Liver (tissue), 9 donors: Measurements from ENCODE around the gene PTPRN2. TPM values are rescaled to one million over a fixed set of nuclear protein-coding genes. Genes with fewer than 3 reads are reported as not detected.

ENCODE experiments used
- DNase-seq: peaks from one replicate; pipeline ENCODE4 v3.0.0-alpha.2; 2017; ENCODE audit warnings: low spot score
- H3K27ac ChIP-seq, 2 donors: one replicate each; pipeline ENCODE4 v1.7.0; 2013; ENCODE audit warnings: inconsistent platforms in 2 of 2, low read length in 2 of 2, control low read depth in 1 of 2, low read depth in 1 of 2, mild to moderate bottlenecking in 1 of 2
- H3K27me3 ChIP-seq, 4 donors: one replicate each; pipeline versions ENCODE4 v1.6.1 to v1.7.0; 2013; ENCODE audit warnings: low read length in 3 of 4, inconsistent platforms in 1 of 4, mild to moderate bottlenecking in 1 of 4, moderate library complexity in 1 of 4; ENCODE audit not compliant: control insufficient read depth in 4 of 4, insufficient read depth in 4 of 4
- H3K36me3 ChIP-seq, 4 donors: one replicate each; pipeline versions ENCODE4 v1.6.1 to v1.7.0; 2013; ENCODE audit warnings: low read length in 3 of 4, mild to moderate bottlenecking in 3 of 4, low read depth in 1 of 4, moderate library complexity in 1 of 4; ENCODE audit not compliant: control insufficient read depth in 4 of 4, insufficient read depth in 3 of 4
- H3K4me1 ChIP-seq, 4 donors: one replicate each; pipeline versions ENCODE4 v1.6.1 to v1.7.0; 2013; ENCODE audit warnings: low read length in 3 of 4, mild to moderate bottlenecking in 3 of 4, moderate library complexity in 1 of 4; ENCODE audit not compliant: control insufficient read depth in 4 of 4, insufficient read depth in 4 of 4
- H3K4me3 ChIP-seq, 3 donors: one replicate each; pipeline versions ENCODE4 v1.6.1 to v1.7.0; 2013; ENCODE audit warnings: low read length in 3 of 3, control low read depth in 1 of 3, low read depth in 1 of 3, mild to moderate bottlenecking in 1 of 3
- H3K9ac ChIP-seq, 2 donors: one replicate each; pipeline ENCODE4 v1.7.0; 2013; ENCODE audit warnings: low read length in 2 of 2, mild to moderate bottlenecking in 2 of 2, moderate library complexity in 2 of 2, control low read depth in 1 of 2, low read depth in 1 of 2
- H3K9me3 ChIP-seq, 4 donors: one replicate each; pipeline versions ENCODE4 v1.6.1 to v1.7.0; 2013; ENCODE audit warnings: low read length in 3 of 4; ENCODE audit not compliant: control insufficient read depth in 4 of 4
- EGR1 ChIP-seq, 2 donors: IDR thresholded peaks; 2 replicates each; pipeline ENCODE4 v1.6.1; 2016 to 2018; ENCODE audit warnings: antibody characterized with exemption in 2 of 2, low read depth in 2 of 2
- FOXA1 ChIP-seq: IDR thresholded peaks from 2 replicates; pipeline ENCODE4 v1.6.1; 2016; ENCODE audit warnings: antibody characterized with exemption
- FOXA2 ChIP-seq: IDR thresholded peaks from 2 replicates; pipeline ENCODE4 v1.6.1; 2016; ENCODE audit warnings: antibody characterized with exemption
- GABPA ChIP-seq, 2 donors: IDR thresholded peaks in 1 of 2; conservative IDR thresholded peaks in 1 of 2; 2 replicates each; pipeline ENCODE4 v1.6.1; 2016; ENCODE audit warnings: antibody characterized with exemption in 2 of 2, mild to moderate bottlenecking in 1 of 2, moderate library complexity in 1 of 2
- HNF4A ChIP-seq, 2 donors: conservative IDR thresholded peaks; 2 replicates each; pipeline ENCODE4 v1.6.1; 2016; ENCODE audit warnings: antibody characterized with exemption in 2 of 2, mild to moderate bottlenecking in 2 of 2
- HNF4G ChIP-seq: IDR thresholded peaks from 2 replicates; pipeline ENCODE4 v1.6.1; 2016; ENCODE audit warnings: antibody characterized with exemption
- JUND ChIP-seq, 2 donors: IDR thresholded peaks; 2 replicates each; pipeline ENCODE4 v1.6.1; 2016; ENCODE audit warnings: antibody characterized with exemption in 2 of 2
- NR2F2 ChIP-seq: IDR thresholded peaks from 2 replicates; pipeline ENCODE4 v1.6.1; 2016; ENCODE audit warnings: antibody characterized with exemption
- RAD21 ChIP-seq, 2 donors: IDR thresholded peaks; 2 replicates each; pipeline ENCODE4 v1.6.1; 2016; ENCODE audit warnings: antibody characterized with exemption in 2 of 2, mild to moderate bottlenecking in 2 of 2
- RXRA ChIP-seq, 2 donors: IDR thresholded peaks; 2 replicates each; pipeline ENCODE4 v1.6.1; 2017 to 2018; ENCODE audit warnings: antibody characterized with exemption in 2 of 2, mild to moderate bottlenecking in 1 of 2
- SP1 ChIP-seq: IDR thresholded peaks from 2 replicates; pipeline ENCODE4 v1.6.1; 2018; ENCODE audit warnings: antibody characterized with exemption, mild to moderate bottlenecking
- TAF1 ChIP-seq: conservative IDR thresholded peaks from 2 replicates; pipeline ENCODE4 v1.6.1; 2016; ENCODE audit warnings: antibody characterized with exemption, mild to moderate bottlenecking
- YY1 ChIP-seq: IDR thresholded peaks from 2 replicates; pipeline ENCODE4 v1.6.1; 2016; ENCODE audit warnings: antibody characterized with exemption, mild to moderate bottlenecking
- WGBS: extraction: QIAGEN DNeasy Blood & Tissue Kit; methylation state at CpG from one replicate; pipeline ENCODE4 v1.1.7; 2013; 5-methylcytosine and 5-hydroxymethylcytosine counted together
- polyA plus RNA-seq, 2 donors: library from polyadenylated mRNA; stranded (reverse) in 1 of 2; unstranded in 1 of 2; fragments of 200-250 nt in 1 of 2; fragments of >200 nt in 1 of 2; fragmentation: Nextera tagmentation in 1 of 2; extraction: Ambion mirVana in 1 of 2; gene quantifications; one replicate each; pipeline versions ENCODE4 v1.2.1 to v1.2.3, GENCODE V29; 2013 to 2015
- total RNA-seq, 2 donors: library from RNA; depleted of rRNA; stranded (reverse); fragments of >200 nt; gene quantifications; one replicate each; pipeline ENCODE4 v1.2.3, GENCODE V29; 2014
- TF ChIP-seq, protein P1 (sequence below): IDR thresholded peaks from 2 replicates; pipeline ENCODE4 v1.6.1; 2016; ENCODE audit warnings: antibody characterized with exemption
- TF ChIP-seq, protein P2 (sequence below): IDR thresholded peaks from 2 replicates; pipeline ENCODE4 v1.6.1; 2016; ENCODE audit warnings: antibody characterized with exemption, mild to moderate bottlenecking
- TF ChIP-seq, protein P3 (sequence below): IDR thresholded peaks from 2 replicates; pipeline ENCODE4 v1.6.1; 2016; ENCODE audit warnings: antibody characterized with exemption
- TF ChIP-seq, protein P4 (sequence below): fragments of 150-350 bp; IDR thresholded peaks from 2 replicates; pipeline ENCODE4 v1.5.1; 2017; ENCODE audit warnings: improper control_type of control experiment, low read depth, low read length; ENCODE audit not compliant: missing input control
- TF ChIP-seq, protein P5 (sequence below): IDR thresholded peaks from 2 replicates; pipeline ENCODE4 v1.6.1; 2016; ENCODE audit warnings: antibody characterized with exemption
- donor health status: healthy.
- donor health status: healthy.
- donor health status: healthy.
- donor health status: healthy.
- donor health status: healthy.

PTPRN2 gene
- total and polyA plus RNA-seq, 4 donors = 0.75 to 1.9 (median 1.1) TPM

DNA sequence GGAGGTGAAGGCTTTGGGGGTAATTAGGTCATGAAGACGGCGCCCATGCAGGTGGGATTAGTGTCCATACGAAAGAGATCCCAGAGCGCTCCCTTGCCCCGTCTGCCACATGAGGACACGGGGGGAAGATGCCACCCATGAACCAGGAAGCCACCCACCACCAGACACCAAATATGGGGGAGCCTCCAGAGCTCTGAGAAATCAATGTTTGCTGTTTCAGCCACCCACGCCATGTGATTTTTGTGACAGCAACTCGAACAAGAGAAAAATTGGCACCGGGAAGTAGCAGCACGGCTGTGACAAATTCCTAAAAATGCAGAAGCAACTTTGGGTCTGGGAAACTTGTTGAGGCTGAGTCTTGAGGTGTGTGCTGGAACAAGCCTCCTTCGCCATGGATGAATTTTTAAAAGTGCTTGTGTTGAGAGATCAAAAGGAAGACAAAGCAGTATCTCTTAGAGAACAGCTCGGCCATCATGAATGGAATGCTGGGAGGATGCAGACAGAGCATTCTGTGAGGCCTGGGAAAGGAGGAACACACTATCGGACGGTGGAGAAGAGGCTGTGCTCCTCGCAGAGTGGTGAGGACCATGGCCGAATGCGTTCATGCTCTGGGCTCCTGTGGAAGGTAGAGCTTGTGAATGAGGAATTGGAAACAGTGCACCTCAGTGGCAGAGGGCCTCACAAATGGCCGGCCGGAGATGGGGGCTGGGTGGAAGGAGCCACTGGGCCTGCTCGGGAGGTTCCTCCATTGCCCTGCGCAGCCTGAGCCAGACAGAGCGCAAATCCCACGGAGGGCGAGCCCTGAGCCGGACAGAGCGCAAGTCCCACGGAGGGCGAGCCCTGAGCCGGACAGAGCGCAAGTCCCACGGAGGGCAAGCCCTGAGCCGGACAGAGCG, 277.5 kb downstream of the PTPRN2 start:
- H3K9ac ChIP-seq = no peak overlapping the region
- H3K9me3 ChIP-seq = peaks cover 2 to 8% (median 7%) of the 10 kb centered on the region in 4 donors
- WGBS = 91% methylated on average over 30 of the region's 33 CpGs
- H3K4me1 ChIP-seq = no peaks in the 10 kb centered on the region
- no peaks in the 10 kb centered on the region for H3K36me3 ChIP-seq
- H3K27ac ChIP-seq = no peak overlapping the region
- H3K4me3 ChIP-seq = no peak overlapping the region
- no peaks in the 10 kb centered on the region for H3K27me3 ChIP-seq
- TF ChIP-seq, protein P1, sequence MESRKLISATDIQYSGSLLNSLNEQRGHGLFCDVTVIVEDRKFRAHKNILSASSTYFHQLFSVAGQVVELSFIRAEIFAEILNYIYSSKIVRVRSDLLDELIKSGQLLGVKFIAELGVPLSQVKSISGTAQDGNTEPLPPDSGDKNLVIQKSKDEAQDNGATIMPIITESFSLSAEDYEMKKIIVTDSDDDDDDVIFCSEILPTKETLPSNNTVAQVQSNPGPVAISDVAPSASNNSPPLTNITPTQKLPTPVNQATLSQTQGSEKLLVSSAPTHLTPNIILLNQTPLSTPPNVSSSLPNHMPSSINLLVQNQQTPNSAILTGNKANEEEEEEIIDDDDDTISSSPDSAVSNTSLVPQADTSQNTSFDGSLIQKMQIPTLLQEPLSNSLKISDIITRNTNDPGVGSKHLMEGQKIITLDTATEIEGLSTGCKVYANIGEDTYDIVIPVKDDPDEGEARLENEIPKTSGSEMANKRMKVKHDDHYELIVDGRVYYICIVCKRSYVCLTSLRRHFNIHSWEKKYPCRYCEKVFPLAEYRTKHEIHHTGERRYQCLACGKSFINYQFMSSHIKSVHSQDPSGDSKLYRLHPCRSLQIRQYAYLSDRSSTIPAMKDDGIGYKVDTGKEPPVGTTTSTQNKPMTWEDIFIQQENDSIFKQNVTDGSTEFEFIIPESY = no peak
- no peak for TF ChIP-seq EGR1 (IDR thresholded peaks at IDR 0.05; ENCODE audit: low read depth in 2 of 2)
- no peak for TF ChIP-seq FOXA2
- TF ChIP-seq YY1 = no peak
- TF ChIP-seq, protein P2, sequence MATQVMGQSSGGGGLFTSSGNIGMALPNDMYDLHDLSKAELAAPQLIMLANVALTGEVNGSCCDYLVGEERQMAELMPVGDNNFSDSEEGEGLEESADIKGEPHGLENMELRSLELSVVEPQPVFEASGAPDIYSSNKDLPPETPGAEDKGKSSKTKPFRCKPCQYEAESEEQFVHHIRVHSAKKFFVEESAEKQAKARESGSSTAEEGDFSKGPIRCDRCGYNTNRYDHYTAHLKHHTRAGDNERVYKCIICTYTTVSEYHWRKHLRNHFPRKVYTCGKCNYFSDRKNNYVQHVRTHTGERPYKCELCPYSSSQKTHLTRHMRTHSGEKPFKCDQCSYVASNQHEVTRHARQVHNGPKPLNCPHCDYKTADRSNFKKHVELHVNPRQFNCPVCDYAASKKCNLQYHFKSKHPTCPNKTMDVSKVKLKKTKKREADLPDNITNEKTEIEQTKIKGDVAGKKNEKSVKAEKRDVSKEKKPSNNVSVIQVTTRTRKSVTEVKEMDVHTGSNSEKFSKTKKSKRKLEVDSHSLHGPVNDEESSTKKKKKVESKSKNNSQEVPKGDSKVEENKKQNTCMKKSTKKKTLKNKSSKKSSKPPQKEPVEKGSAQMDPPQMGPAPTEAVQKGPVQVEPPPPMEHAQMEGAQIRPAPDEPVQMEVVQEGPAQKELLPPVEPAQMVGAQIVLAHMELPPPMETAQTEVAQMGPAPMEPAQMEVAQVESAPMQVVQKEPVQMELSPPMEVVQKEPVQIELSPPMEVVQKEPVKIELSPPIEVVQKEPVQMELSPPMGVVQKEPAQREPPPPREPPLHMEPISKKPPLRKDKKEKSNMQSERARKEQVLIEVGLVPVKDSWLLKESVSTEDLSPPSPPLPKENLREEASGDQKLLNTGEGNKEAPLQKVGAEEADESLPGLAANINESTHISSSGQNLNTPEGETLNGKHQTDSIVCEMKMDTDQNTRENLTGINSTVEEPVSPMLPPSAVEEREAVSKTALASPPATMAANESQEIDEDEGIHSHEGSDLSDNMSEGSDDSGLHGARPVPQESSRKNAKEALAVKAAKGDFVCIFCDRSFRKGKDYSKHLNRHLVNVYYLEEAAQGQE = no peak
- no peak for TF ChIP-seq JUND (IDR thresholded peaks at IDR 0.05)
- no peak for TF ChIP-seq HNF4G
- TF ChIP-seq RXRA (IDR thresholded peaks at IDR 0.05) = no peak
- no peak for TF ChIP-seq TAF1
- TF ChIP-seq SP1 = no peak
- TF ChIP-seq, protein P3, sequence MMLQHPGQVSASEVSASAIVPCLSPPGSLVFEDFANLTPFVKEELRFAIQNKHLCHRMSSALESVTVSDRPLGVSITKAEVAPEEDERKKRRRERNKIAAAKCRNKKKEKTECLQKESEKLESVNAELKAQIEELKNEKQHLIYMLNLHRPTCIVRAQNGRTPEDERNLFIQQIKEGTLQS = no peak
- TF ChIP-seq NR2F2 = no peak
- TF ChIP-seq RAD21 (IDR thresholded peaks at IDR 0.05) = no peak
- TF ChIP-seq, protein P4, sequence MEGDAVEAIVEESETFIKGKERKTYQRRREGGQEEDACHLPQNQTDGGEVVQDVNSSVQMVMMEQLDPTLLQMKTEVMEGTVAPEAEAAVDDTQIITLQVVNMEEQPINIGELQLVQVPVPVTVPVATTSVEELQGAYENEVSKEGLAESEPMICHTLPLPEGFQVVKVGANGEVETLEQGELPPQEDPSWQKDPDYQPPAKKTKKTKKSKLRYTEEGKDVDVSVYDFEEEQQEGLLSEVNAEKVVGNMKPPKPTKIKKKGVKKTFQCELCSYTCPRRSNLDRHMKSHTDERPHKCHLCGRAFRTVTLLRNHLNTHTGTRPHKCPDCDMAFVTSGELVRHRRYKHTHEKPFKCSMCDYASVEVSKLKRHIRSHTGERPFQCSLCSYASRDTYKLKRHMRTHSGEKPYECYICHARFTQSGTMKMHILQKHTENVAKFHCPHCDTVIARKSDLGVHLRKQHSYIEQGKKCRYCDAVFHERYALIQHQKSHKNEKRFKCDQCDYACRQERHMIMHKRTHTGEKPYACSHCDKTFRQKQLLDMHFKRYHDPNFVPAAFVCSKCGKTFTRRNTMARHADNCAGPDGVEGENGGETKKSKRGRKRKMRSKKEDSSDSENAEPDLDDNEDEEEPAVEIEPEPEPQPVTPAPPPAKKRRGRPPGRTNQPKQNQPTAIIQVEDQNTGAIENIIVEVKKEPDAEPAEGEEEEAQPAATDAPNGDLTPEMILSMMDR = no peak
- TF ChIP-seq, protein P5, sequence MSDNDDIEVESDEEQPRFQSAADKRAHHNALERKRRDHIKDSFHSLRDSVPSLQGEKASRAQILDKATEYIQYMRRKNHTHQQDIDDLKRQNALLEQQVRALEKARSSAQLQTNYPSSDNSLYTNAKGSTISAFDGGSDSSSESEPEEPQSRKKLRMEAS = no peak
- TF ChIP-seq FOXA1 = no peak
- no peak for TF ChIP-seq GABPA (IDR thresholded peaks at IDR 0.05 in 1 of 2, conservative IDR thresholded peaks at IDR 0.05 in 1 of 2)
- TF ChIP-seq HNF4A (conservative IDR thresholded peaks at IDR 0.05) = no peak
- DNase-seq = no peak
